B cell (primary cell): Measurements from ENCODE around the gene ZNF558. TPM values are rescaled to one million over a fixed set of nuclear protein-coding genes. Genes with fewer than 3 reads are reported as not detected.

Experiments used
- ATAC-seq: fragments of 200-7000 bp; cut with Tn5 transposase; one replicate; pipeline ENCODE4 v1.10.0; 2021; ENCODE audit warnings: low read depth, mild to moderate bottlenecking, moderate number of reproducible peaks, moderate library complexity
- CTCF ChIA-PET: fragments of 350-600 bp; sonication (Branson Sonifier 250); formaldehyde crosslinking; loops from one replicate; lab custom pipeline; 2021; ENCODE audit warnings: antibody characterized with exemption, inconsistent platforms; lab: Charles Lee
- POLR2A ChIA-PET: fragments of 350-600 bp; sonication (Branson Sonifier 250); formaldehyde crosslinking; loops from one replicate; lab custom pipeline; 2021; ENCODE audit warnings: antibody characterized with exemption; lab: Charles Lee
- DNase-seq: peaks from one replicate; pipeline ENCODE4 v3.0.0; 2013
- H2AFZ ChIP-seq: 2 replicates; pipeline ENCODE4 v1.6.1; 2012; ENCODE audit warnings: mild to moderate bottlenecking, low read depth, low read length; ENCODE audit not compliant: insufficient read depth, poor library complexity, severe bottlenecking
- H3K27ac ChIP-seq, 2 donors: 1 replicate in 1 of 2; 2 replicates in 1 of 2; pipeline ENCODE4 v1.5.1; 2012 to 2013; ENCODE audit warnings: low read length in 2 of 2, mild to moderate bottlenecking in 2 of 2, moderate library complexity in 1 of 2
- H3K27me3 ChIP-seq, 4 experiments: fragments of 200-600 bp in 1 of 4; sonication (generic) in 1 of 4; replicated peaks in 1 of 4; 1 replicate in 2 of 4; 2 replicates in 2 of 4; pipeline versions ENCODE4 v1.6.1 to v1.7.0; 2013 to 2016; ENCODE audit warnings: low read length in 3 of 4, mild to moderate bottlenecking in 2 of 4, mixed read lengths in 1 of 4, moderate library complexity in 1 of 4; ENCODE audit not compliant: insufficient read depth in 4 of 4, control insufficient read depth in 3 of 4; ENCODE audit errors: control extremely low read depth in 1 of 4
- H3K36me3 ChIP-seq, 2 experiments: replicated peaks in 1 of 2; 1 replicate in 1 of 2; 2 replicates in 1 of 2; pipeline versions ENCODE4 v1.6.1 to v1.7.1; 2013; ENCODE audit warnings: low read length in 1 of 2; ENCODE audit not compliant: insufficient read depth in 2 of 2, control insufficient read depth in 1 of 2; ENCODE audit errors: control extremely low read depth in 1 of 2, extremely low read depth in 1 of 2
- H3K4me1 ChIP-seq, 2 donors: fragments of 200-600 bp in 1 of 2; sonication (generic) in 1 of 2; 1 replicate in 1 of 2; 2 replicates in 1 of 2; pipeline versions ENCODE4 v1.5.1 to v1.6.1; 2013 to 2017; ENCODE audit warnings: low read length in 2 of 2; ENCODE audit not compliant: control insufficient read depth in 2 of 2, insufficient read depth in 2 of 2
- H3K4me2 ChIP-seq: replicated peaks from 2 replicates; pipeline ENCODE3; 2012; ENCODE audit warnings: mild to moderate bottlenecking, low read depth, low read length; ENCODE audit not compliant: poor library complexity, severe bottlenecking
- H3K4me3 ChIP-seq, 5 experiments: fragments of 200-600 bp in 1 of 5; sonication (generic) in 1 of 5; 1 replicate in 3 of 5; 2 replicates in 2 of 5; pipeline versions ENCODE4 v1.5.1 to v1.7.0; 2011 to 2016; ENCODE audit warnings: low read length in 4 of 5, mild to moderate bottlenecking in 4 of 5, low read depth in 2 of 5, control low read depth in 1 of 5, moderate library complexity in 1 of 5; ENCODE audit not compliant: insufficient read depth in 1 of 5; ENCODE audit errors: control extremely low read depth in 1 of 5, extremely low read depth in 1 of 5
- H3K79me2 ChIP-seq: fragments of 200-600 bp; sonication (generic); one replicate; pipeline ENCODE4 v1.6.0; 2016; ENCODE audit warnings: low read length; ENCODE audit not compliant: control insufficient read depth, insufficient read depth
- H3K9ac ChIP-seq: fragments of 200-600 bp; sonication (generic); 2 replicates; pipeline ENCODE4 v1.6.1; 2017; ENCODE audit warnings: mild to moderate bottlenecking, low read length, moderate library complexity
- H3K9me3 ChIP-seq, 3 donors: one replicate each; pipeline versions ENCODE4 v1.6.1 to v1.7.1; 2013; ENCODE audit warnings: low read length in 2 of 3; ENCODE audit not compliant: control insufficient read depth in 2 of 3, insufficient read depth in 1 of 3; ENCODE audit errors: control extremely low read depth in 1 of 3
- H4K20me1 ChIP-seq: 2 replicates; pipeline ENCODE4 v1.6.0; 2012; ENCODE audit warnings: mild to moderate bottlenecking, low read length; ENCODE audit not compliant: insufficient read depth, control insufficient read depth, poor library complexity, severe bottlenecking
- H3K27ac Mint-ChIP-seq: one replicate; pipeline ENCODE4 v1.8.0; 2021; ENCODE audit warnings: mixed read lengths
- H3K27me3 Mint-ChIP-seq: one replicate; pipeline ENCODE4 v1.8.0; 2021; ENCODE audit warnings: mixed read lengths
- H3K4me1 Mint-ChIP-seq: one replicate; pipeline ENCODE4 v1.8.0; 2021; ENCODE audit warnings: mixed read lengths
- H3K4me3 Mint-ChIP-seq: one replicate; pipeline ENCODE4 v1.8.0; 2021; ENCODE audit warnings: mixed read lengths
- H3K9me3 Mint-ChIP-seq: one replicate; pipeline ENCODE4 v1.8.0; 2022; ENCODE audit warnings: mixed read lengths; ENCODE audit not compliant: insufficient read depth
- CTCF ChIP-seq: fragments of 200-600 bp; IDR thresholded peaks from one replicate; pipeline ENCODE4 v1.8.0; 2022; ENCODE audit warnings: antibody characterized with exemption, mild to moderate bottlenecking
- EZH2 ChIP-seq: IDR thresholded peaks from 2 replicates; pipeline ENCODE4 v1.6.1; 2012; ENCODE audit warnings: borderline replicate concordance, low read depth, mild to moderate bottlenecking, moderate library complexity, low read length; ENCODE audit not compliant: insufficient read depth, poor library complexity, severe bottlenecking
- WGBS: methylation state at CpG from one replicate; pipeline ENCODE4 v1.1.5; 2013; ENCODE audit warnings: missing lambda C conversion rate; ENCODE audit not compliant: insufficient coverage; 5-methylcytosine and 5-hydroxymethylcytosine counted together
- intact Hi-C: fragments of 100-400 bp; cut with micrococcal nuclease; formaldehyde crosslinking; loops from one replicate; pipeline ENCODE4 v1.10.0; 2022
- polyA plus RNA-seq: library from polyadenylated mRNA; depleted of rRNA; stranded (reverse); fragments of >200 nt; gene quantifications from 2 replicates; pipeline ENCODE4 v1.2.3, GENCODE V29; 2012
- total RNA-seq, 2 donors: library from RNA; stranded (reverse); fragments of 120-200 nt in 1 of 2; gene quantifications; 1 replicate in 1 of 2; 2 replicates in 1 of 2; pipeline versions ENCODE4 v1.2.3 to v1.2.4, GENCODE V29; 2013 to 2022

The ZNF558 gene
- total and polyA plus RNA-seq, 2 donors (not counting 1 experiment from before 2014, with no cell fraction given): 28.8 to 29.8 TPM

- Mint-ChIP-seq H3K4me1 (no peaks in the 10 kb centered on the region), H3K27ac (no peak overlapping the region), H3K9me3 (peaks cover 25% of the 10 kb centered on the region), H3K4me3 (no peak overlapping the region), H3K27me3 (no peaks in the 10 kb centered on the region)
- Histone ChIP-seq H3K27ac (no peak overlapping the region), H3K27me3 (no peaks in the 10 kb centered on the region), H3K4me1 (no peaks in the 10 kb centered on the region), H3K4me2 (no peak overlapping the region), H3K4me3 (no peak overlapping the region), H3K36me3 (peaks cover 12 to 58% of the 10 kb centered on the region in 2 experiments), H4K20me1 (no peaks in the 10 kb centered on the region), H2AFZ (no peak overlapping the region), H3K9ac (no peak overlapping the region), H3K79me2 (no peaks in the 10 kb centered on the region), H3K9me3 (peaks cover 33 to 77% (median 33%) of the 10 kb centered on the region in 3 donors)
- no CpG with 5 or more reads among the region's 3 CpGs for WGBS
- intact Hi-C loops: no loop called here
- DNase-seq (no peak), ATAC-seq (no peak)
- TF ChIP-seq EZH2 (no peak), CTCF (no peak)
- POLR2A ChIA-PET: no interaction called here
- CTCF ChIA-PET: no interaction called here
Measured at GRCh38 chr19:8814176-8814575, 17.9 kb downstream of the ZNF558 start.

GRCh38 chr19:8811315-8812172 is 20.6 kb downstream of the ZNF558 start:
- no peaks in the 10 kb centered on the region for H4K20me1 ChIP-seq
- H3K9ac ChIP-seq: no peak overlapping the region
- Mint-ChIP-seq H3K27me3 (no peaks in the 10 kb centered on the region), H3K9me3 (peaks cover 26% of the 10 kb centered on the region), H3K4me1 (no peaks in the 10 kb centered on the region), H3K4me3 (no peak overlapping the region), H3K27ac (no peak overlapping the region)
- H3K4me1 ChIP-seq: no peaks in the 10 kb centered on the region
- POLR2A ChIA-PET: no interaction called here
- DNase-seq: no peak
- no peaks in the 10 kb centered on the region for H3K79me2 ChIP-seq
- peaks cover 12 to 45% of the 10 kb centered on the region in 2 experiments for H3K36me3 ChIP-seq
- H3K27me3 ChIP-seq: no peaks in the 10 kb centered on the region
- H3K27ac ChIP-seq: no peak overlapping the region
- intact Hi-C loops: no loop called here
- 100% methylated on average over 3 of the region's 10 CpGs for WGBS
- H3K4me3 ChIP-seq: peak overlapping the region in 1 of 5 experiments; percentile 12
- H3K9me3 ChIP-seq: peaks cover 39 to 91% (median 42%) of the 10 kb centered on the region in 3 donors
- no peak for ATAC-seq
- H2AFZ ChIP-seq: no peak overlapping the region
- TF ChIP-seq EZH2: no peak
- TF ChIP-seq CTCF: no peak
- CTCF ChIA-PET: no interaction called here
- no peak overlapping the region for H3K4me2 ChIP-seq
